ENCODE results near the gene TMEM132C.
"Not testable (repeated sequence)": the region's sequence is repeated elsewhere in the genome, so short reads cannot be mapped to it uniquely, and the experiment has no call there.

Gene TMEM132C

GRCh38 chr12:128471491-128471890, 204.5 kb downstream of the TMEM132C start:
- no peak for DNase-seq (ENCODE audit: extremely low read depth, low read depth)
- TF ChIP-seq CTCF (IDR thresholded peaks at IDR 0.05; ENCODE audit: low read depth, low read length, missing control alignments): no peak
- no peak overlapping the region for H3K4me3 ChIP-seq (replicated peaks; ENCODE audit: low read depth, low read length)

GRCh38 chr12:128474916-128475315, 207.9 kb downstream of the TMEM132C start:
- H3K4me3 ChIP-seq (replicated peaks; ENCODE audit: low read depth, low read length): no peak overlapping the region
- TF ChIP-seq CTCF (IDR thresholded peaks at IDR 0.05; ENCODE audit: low read depth, low read length, missing control alignments): no peak
- no peak for DNase-seq (ENCODE audit: extremely low read depth, low read depth)

- no peak overlapping the region for H3K4me3 ChIP-seq (replicated peaks; ENCODE audit: low read depth, low read length)
- no peak for TF ChIP-seq CTCF (IDR thresholded peaks at IDR 0.05; ENCODE audit: low read depth, low read length, missing control alignments)
- no peak for DNase-seq (ENCODE audit: extremely low read depth, low read depth)
These were observed 209.3 kb downstream of the TMEM132C start for GRCh38 chr12:128476266-128476665.

GRCh38 chr12:128483526-128484255, 216.7 kb downstream of the TMEM132C start:
- DNase-seq (ENCODE audit: extremely low read depth, low read depth): no peak
- no peak for TF ChIP-seq CTCF (IDR thresholded peaks at IDR 0.05; ENCODE audit: low read depth, low read length, missing control alignments)

GRCh38 chr12:128497376-128497775, 230.4 kb downstream of the TMEM132C start:
- not testable (repeated sequence) for H3K4me3 ChIP-seq (replicated peaks; ENCODE audit: low read depth, low read length); DNase-seq (ENCODE audit: extremely low read depth, low read depth)

More at GRCh38 chr12:128483526-128484255, 216.7 kb downstream of the TMEM132C start:
- H3K4me3 ChIP-seq (replicated peaks; ENCODE audit: low read depth, low read length): no peak overlapping the region

- no peak overlapping the region for H3K4me3 ChIP-seq (replicated peaks; ENCODE audit: low read depth, low read length)
- no peak for TF ChIP-seq CTCF (IDR thresholded peaks at IDR 0.05; ENCODE audit: low read depth, low read length, missing control alignments)
- DNase-seq (ENCODE audit: extremely low read depth, low read depth): no peak
These were observed 240.5 kb downstream of the TMEM132C start for GRCh38 chr12:128507470-128507869.

GRCh38 chr12:128509170-128509569, 242.2 kb downstream of the TMEM132C start:
- TF ChIP-seq CTCF (IDR thresholded peaks at IDR 0.05; ENCODE audit: low read depth, low read length, missing control alignments): no peak
- no peak for DNase-seq (ENCODE audit: extremely low read depth, low read depth)
- H3K4me3 ChIP-seq (replicated peaks; ENCODE audit: low read depth, low read length): no peak overlapping the region

Data from HFF-Myc (cell line).